ENCODE measurements around the gene KLHDC8A.

The KLHDC8A gene

DNA sequence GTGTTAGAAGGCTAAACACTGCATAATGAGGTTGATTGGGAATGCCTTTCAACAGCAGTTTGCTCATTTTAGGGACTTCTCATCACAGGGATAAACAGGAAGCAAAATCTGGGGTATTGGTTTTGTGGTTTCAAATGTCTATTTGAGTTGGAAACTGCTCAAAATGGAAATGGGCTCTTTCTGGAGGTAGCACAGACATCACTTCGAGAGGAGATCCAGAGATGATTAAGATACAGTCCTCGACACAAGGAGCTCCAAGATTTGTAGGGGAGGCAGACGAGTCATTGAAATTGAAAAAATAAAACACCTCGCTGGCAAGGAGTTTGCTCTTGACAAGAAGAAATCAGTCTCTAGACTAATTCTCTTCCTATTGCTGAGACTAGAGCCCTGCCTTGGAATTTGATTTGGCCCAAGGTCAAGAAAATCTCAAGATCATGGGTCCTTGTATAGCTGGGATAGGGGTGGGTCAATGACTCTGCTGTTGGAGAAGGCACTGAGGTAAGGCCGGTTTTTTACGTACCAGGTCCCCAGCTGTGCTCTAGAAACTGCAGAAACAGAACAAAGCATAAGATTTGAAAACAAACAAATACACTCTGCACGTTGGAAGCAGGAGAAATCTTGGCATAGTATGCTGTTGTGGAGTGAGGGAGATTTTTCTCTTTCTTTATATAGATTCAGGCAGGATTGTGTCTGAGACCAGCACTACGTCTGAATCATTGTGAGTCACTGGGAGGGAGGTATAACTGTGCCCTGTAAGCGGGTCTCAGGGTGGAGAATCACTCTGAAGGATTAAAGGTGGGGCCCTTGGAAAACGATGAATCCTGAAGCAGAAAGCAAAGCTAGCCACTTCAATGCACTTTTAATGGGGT is 17.7 kb upstream of the KLHDC8A start:
- Histone ChIP-seq H4K5ac (ENCODE audit: low read length) (no peak overlapping the region), H3K27me3 (ENCODE audit: insufficient read depth, low read length, poor library complexity) (no peaks in the 10 kb centered on the region), H3K4me1 (ENCODE audit: control insufficient read depth, low read depth, low read length) (peaks cover 2% of the 10 kb centered on the region), H3K9ac (ENCODE audit: low read length) (no peak overlapping the region), H3K23ac (ENCODE audit: low read length) (no peak overlapping the region), H3K4ac (ENCODE audit: low read depth, low read length) (no peak overlapping the region), H3K4me3 (ENCODE audit: low read length) (no peak overlapping the region), H3K79me2 (ENCODE audit: control insufficient read depth, insufficient read depth, low read length) (no peaks in the 10 kb centered on the region), H3K4me2 (ENCODE audit: low read length) (no peak overlapping the region), H2BK120ac (ENCODE audit: low read depth, low read length) (no peak overlapping the region), H3K36me3 (ENCODE audit: control insufficient read depth, insufficient read depth, low read length) (no peaks in the 10 kb centered on the region), H4K8ac (ENCODE audit: low read depth, low read length) (no peak overlapping the region), H3K18ac (ENCODE audit: low read length) (peak overlapping the region; percentile 40), H3K79me1 (ENCODE audit: low read length) (no peaks in the 10 kb centered on the region), H2AK5ac (ENCODE audit: low read length) (no peak overlapping the region), H3K27ac (ENCODE audit: low read depth, low read length) (no peak overlapping the region), H2BK5ac (ENCODE audit: low read length) (no peak overlapping the region), H2BK15ac (replicated peaks; ENCODE audit: low read depth) (no peak overlapping the region), H3K56ac (ENCODE audit: low read length) (no peak overlapping the region)
- no CpG with 5 or more reads among the region's 10 CpGs for WGBS (ENCODE audit: extremely low coverage, insufficient coverage, low lambda C conversion rate)
- DNase-seq, result no peak

DNA sequence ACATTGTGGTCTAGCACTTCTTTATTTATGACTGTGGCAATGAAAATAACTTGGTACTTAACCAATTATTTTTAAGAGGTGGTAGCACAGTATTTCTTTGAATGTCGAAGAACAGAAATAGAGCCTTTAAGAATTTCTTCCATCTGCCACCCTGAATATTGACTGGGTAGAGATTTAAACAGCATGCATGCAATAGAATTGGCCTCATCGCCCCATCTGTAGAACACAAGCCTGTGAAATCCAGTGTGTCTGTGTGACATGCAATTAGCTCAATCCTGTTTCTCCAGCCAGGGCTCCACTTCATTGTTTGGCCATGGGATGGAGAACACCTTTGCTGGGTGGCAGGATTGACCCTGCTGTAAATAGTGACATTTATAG is 17.1 kb upstream of the KLHDC8A start:
- no peak overlapping the region for H3K4me3 ChIP-seq (ENCODE audit: low read length)
- H3K56ac ChIP-seq (ENCODE audit: low read length), result no peak overlapping the region
- no peak overlapping the region for H2AK5ac ChIP-seq (ENCODE audit: low read length)
- no peak overlapping the region for H3K4me2 ChIP-seq (ENCODE audit: low read length)
- no peak overlapping the region for H3K9ac ChIP-seq (ENCODE audit: low read length)
- no peaks in the 10 kb centered on the region for H3K27me3 ChIP-seq (ENCODE audit: insufficient read depth, low read length, poor library complexity)
- no peak for DNase-seq
- no peaks in the 10 kb centered on the region for H3K79me2 ChIP-seq (ENCODE audit: control insufficient read depth, insufficient read depth, low read length)
- no peak overlapping the region for H4K5ac ChIP-seq (ENCODE audit: low read length)
- peaks cover 2% of the 10 kb centered on the region for H3K4me1 ChIP-seq (ENCODE audit: control insufficient read depth, low read depth, low read length)
- no peak overlapping the region for H3K27ac ChIP-seq (ENCODE audit: low read depth, low read length)
- no CpG with 5 or more reads among the region's 2 CpGs for WGBS (ENCODE audit: extremely low coverage, insufficient coverage, low lambda C conversion rate)
- no peak overlapping the region for H4K8ac ChIP-seq (ENCODE audit: low read depth, low read length)
- H3K79me1 ChIP-seq (ENCODE audit: low read length), result no peaks in the 10 kb centered on the region
- H2BK5ac ChIP-seq (ENCODE audit: low read length), result no peak overlapping the region
- H2BK15ac ChIP-seq (replicated peaks; ENCODE audit: low read depth), result no peak overlapping the region
- no peaks in the 10 kb centered on the region for H3K36me3 ChIP-seq (ENCODE audit: control insufficient read depth, insufficient read depth, low read length)
- no peak overlapping the region for H2BK120ac ChIP-seq (ENCODE audit: low read depth, low read length)
- no peak overlapping the region for H3K23ac ChIP-seq (ENCODE audit: low read length)
- no peak overlapping the region for H3K18ac ChIP-seq (ENCODE audit: low read length)
- H3K4ac ChIP-seq (ENCODE audit: low read depth, low read length), result no peak overlapping the region

DNA sequence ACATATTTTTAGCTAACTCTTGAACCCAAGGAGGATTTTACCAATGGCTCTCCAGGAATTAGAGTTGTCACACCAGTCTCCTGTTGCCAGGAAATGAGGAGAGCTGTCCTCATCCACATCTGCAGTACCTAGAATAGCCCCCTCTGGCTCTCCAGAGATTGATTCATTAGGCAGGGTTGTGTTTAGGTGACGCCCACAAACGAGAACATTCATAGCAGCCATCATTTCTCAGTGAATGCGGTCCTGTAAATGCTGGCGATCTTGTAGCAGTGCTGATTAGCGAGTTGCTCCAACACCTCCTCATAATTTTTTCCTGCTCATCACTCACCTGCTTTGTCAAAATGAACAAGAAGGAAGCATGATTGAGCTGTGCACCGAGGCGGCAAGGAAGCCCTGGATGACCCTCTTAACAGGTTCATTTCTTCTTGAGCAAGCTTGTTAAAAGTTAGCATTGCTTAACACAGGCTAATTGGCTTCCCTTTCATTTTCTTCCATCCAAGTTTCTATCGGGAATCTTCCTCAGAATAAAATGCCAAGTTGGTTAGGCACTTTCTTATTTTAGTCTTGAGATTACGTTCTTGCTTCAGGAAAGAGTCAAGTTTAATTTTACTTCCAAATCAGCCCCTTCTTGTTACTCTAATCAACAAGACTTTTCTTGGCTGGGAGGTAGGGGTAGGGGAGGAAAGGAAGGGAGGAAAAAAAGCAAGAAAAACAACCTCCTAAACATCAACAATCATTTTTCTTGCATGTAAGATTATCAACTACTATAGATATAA is 16.5 kb upstream of the KLHDC8A start:
- Histone ChIP-seq H2BK120ac (ENCODE audit: low read depth, low read length) (no peak overlapping the region), H3K4me2 (ENCODE audit: low read length) (no peak overlapping the region), H3K79me1 (ENCODE audit: low read length) (no peaks in the 10 kb centered on the region), H2BK5ac (ENCODE audit: low read length) (no peak overlapping the region), H3K36me3 (ENCODE audit: control insufficient read depth, insufficient read depth, low read length) (no peaks in the 10 kb centered on the region), H3K23ac (ENCODE audit: low read length) (no peak overlapping the region), H3K27me3 (ENCODE audit: insufficient read depth, low read length, poor library complexity) (no peaks in the 10 kb centered on the region), H3K79me2 (ENCODE audit: control insufficient read depth, insufficient read depth, low read length) (no peaks in the 10 kb centered on the region), H2BK15ac (replicated peaks; ENCODE audit: low read depth) (no peak overlapping the region), H3K4ac (ENCODE audit: low read depth, low read length) (no peak overlapping the region), H3K9ac (ENCODE audit: low read length) (no peak overlapping the region), H4K5ac (ENCODE audit: low read length) (no peak overlapping the region), H3K56ac (ENCODE audit: low read length) (no peak overlapping the region), H2AK5ac (ENCODE audit: low read length) (no peak overlapping the region), H4K8ac (ENCODE audit: low read depth, low read length) (no peak overlapping the region), H3K18ac (ENCODE audit: low read length) (no peak overlapping the region), H3K4me1 (ENCODE audit: control insufficient read depth, low read depth, low read length) (peaks cover 2% of the 10 kb centered on the region), H3K4me3 (ENCODE audit: low read length) (no peak overlapping the region), H3K27ac (ENCODE audit: low read depth, low read length) (no peak overlapping the region)
- DNase-seq, result peak; percentile 47
- no CpG with 5 or more reads among the region's 9 CpGs for WGBS (ENCODE audit: extremely low coverage, insufficient coverage, low lambda C conversion rate)

- H2BK120ac ChIP-seq (ENCODE audit: low read depth, low read length), result no peak overlapping the region
- H2AK5ac ChIP-seq (ENCODE audit: low read length), result no peak overlapping the region
- no peaks in the 10 kb centered on the region for H3K27me3 ChIP-seq (ENCODE audit: insufficient read depth, low read length, poor library complexity)
- no peaks in the 10 kb centered on the region for H3K79me1 ChIP-seq (ENCODE audit: low read length)
- WGBS (ENCODE audit: extremely low coverage, insufficient coverage, low lambda C conversion rate), result no CpG with 5 or more reads among the region's 11 CpGs
- no peak overlapping the region for H3K18ac ChIP-seq (ENCODE audit: low read length)
- H3K9ac ChIP-seq (ENCODE audit: low read length), result no peak overlapping the region
- H4K8ac ChIP-seq (ENCODE audit: low read depth, low read length), result no peak overlapping the region
- DNase-seq, result peak; percentile 46
- no peak overlapping the region for H3K23ac ChIP-seq (ENCODE audit: low read length)
- no peaks in the 10 kb centered on the region for H3K79me2 ChIP-seq (ENCODE audit: control insufficient read depth, insufficient read depth, low read length)
- no peaks in the 10 kb centered on the region for H3K36me3 ChIP-seq (ENCODE audit: control insufficient read depth, insufficient read depth, low read length)
- no peak overlapping the region for H3K4ac ChIP-seq (ENCODE audit: low read depth, low read length)
- H3K27ac ChIP-seq (ENCODE audit: low read depth, low read length), result no peak overlapping the region
- no peak overlapping the region for H2BK5ac ChIP-seq (ENCODE audit: low read length)
- no peak overlapping the region for H3K4me2 ChIP-seq (ENCODE audit: low read length)
- H3K4me1 ChIP-seq (ENCODE audit: control insufficient read depth, low read depth, low read length), result peaks cover 2% of the 10 kb centered on the region
- no peak overlapping the region for H2BK15ac ChIP-seq (replicated peaks; ENCODE audit: low read depth)
- no peak overlapping the region for H4K5ac ChIP-seq (ENCODE audit: low read length)
- H3K4me3 ChIP-seq (ENCODE audit: low read length), result no peak overlapping the region
- H3K56ac ChIP-seq (ENCODE audit: low read length), result no peak overlapping the region
These were observed 15.3 kb upstream of the KLHDC8A start for GRCh38 chr1:205371871-205372660.

DNA sequence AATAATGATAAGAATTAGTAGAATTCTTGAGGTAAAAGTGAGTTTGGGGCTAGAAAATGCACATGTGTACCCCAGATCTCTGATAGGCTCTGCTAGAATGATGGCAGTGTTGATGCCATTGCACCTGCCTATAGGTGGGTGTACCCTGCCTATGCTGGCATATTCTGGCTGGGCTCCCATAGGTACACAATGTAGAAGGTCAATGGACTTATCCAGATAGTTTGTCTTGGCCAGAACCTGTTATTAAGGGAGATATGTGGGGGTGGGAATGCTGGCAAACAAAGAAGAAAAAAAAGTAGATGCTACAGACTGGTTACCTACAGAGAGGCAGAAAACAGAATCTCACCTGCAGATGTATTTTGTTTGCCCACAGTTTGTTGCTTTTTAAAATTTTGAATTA is 14.1 kb upstream of the KLHDC8A start:
- H4K8ac ChIP-seq (ENCODE audit: low read depth, low read length), result no peak overlapping the region
- H2BK5ac ChIP-seq (ENCODE audit: low read length), result no peak overlapping the region
- no peak overlapping the region for H2BK15ac ChIP-seq (replicated peaks; ENCODE audit: low read depth)
- no peaks in the 10 kb centered on the region for H3K36me3 ChIP-seq (ENCODE audit: control insufficient read depth, insufficient read depth, low read length)
- H4K5ac ChIP-seq (ENCODE audit: low read length), result no peak overlapping the region
- no peak overlapping the region for H3K4ac ChIP-seq (ENCODE audit: low read depth, low read length)
- no peaks in the 10 kb centered on the region for H3K27me3 ChIP-seq (ENCODE audit: insufficient read depth, low read length, poor library complexity)
- no peak overlapping the region for H3K9ac ChIP-seq (ENCODE audit: low read length)
- H3K56ac ChIP-seq (ENCODE audit: low read length), result no peak overlapping the region
- no peak overlapping the region for H3K27ac ChIP-seq (ENCODE audit: low read depth, low read length)
- H3K18ac ChIP-seq (ENCODE audit: low read length), result no peak overlapping the region
- no peak overlapping the region for H2AK5ac ChIP-seq (ENCODE audit: low read length)
- H3K79me2 ChIP-seq (ENCODE audit: control insufficient read depth, insufficient read depth, low read length), result no peaks in the 10 kb centered on the region
- no peaks in the 10 kb centered on the region for H3K79me1 ChIP-seq (ENCODE audit: low read length)
- H2BK120ac ChIP-seq (ENCODE audit: low read depth, low read length), result no peak overlapping the region
- no peak overlapping the region for H3K4me2 ChIP-seq (ENCODE audit: low read length)
- H3K23ac ChIP-seq (ENCODE audit: low read length), result no peak overlapping the region
- DNase-seq, result no peak
- H3K4me3 ChIP-seq (ENCODE audit: low read length), result no peak overlapping the region
- peaks cover 2% of the 10 kb centered on the region for H3K4me1 ChIP-seq (ENCODE audit: control insufficient read depth, low read depth, low read length)
